TTC549 (cell line): ENCODE results near the gene NETO2.
"Not testable (repeated sequence)": the region's sequence is repeated elsewhere in the genome, so short reads cannot be mapped to it uniquely, and the experiment has no call there.

ENCODE experiments used
- FAIRE-seq: peaks from 2 replicates; lab custom pipeline; 2012; peaks lifted over from hg19 to GRCh38; lab: Jason Lieb, UNC

NETO2 gene

GRCh38 chr16:47064775-47065174 is 79.0 kb downstream of the NETO2 start:
- FAIRE-seq = no peak

GRCh38 chr16:47063011-47063724 is 80.6 kb downstream of the NETO2 start:
- no peak for FAIRE-seq

GRCh38 chr16:47061204-47061603 is 82.5 kb downstream of the NETO2 start:
- no peak for FAIRE-seq

GRCh38 chr16:47060596-47060995 is 83.1 kb downstream of the NETO2 start:
- no peak for FAIRE-seq

- FAIRE-seq = no peak
Observed at GRCh38 chr16:47059991-47060390, 83.8 kb downstream of the NETO2 start.

GRCh38 chr16:47059130-47059529 is 84.6 kb downstream of the NETO2 start:
- FAIRE-seq = not testable (repeated sequence)

- no peak for FAIRE-seq
Observed at GRCh38 chr16:47058295-47059086, 85.3 kb downstream of the NETO2 start.

GRCh38 chr16:47057630-47057993 is 86.1 kb downstream of the NETO2 start:
- no peak for FAIRE-seq

- no peak for FAIRE-seq
Observed at GRCh38 chr16:47056688-47057629, 86.8 kb downstream of the NETO2 start.

GRCh38 chr16:47056061-47056460 is 87.7 kb downstream of the NETO2 start:
- FAIRE-seq = not testable (repeated sequence)

GRCh38 chr16:47055136-47055885 is 88.4 kb downstream of the NETO2 start:
- no peak for FAIRE-seq

GRCh38 chr16:47054306-47054705 is 89.4 kb downstream of the NETO2 start:
- FAIRE-seq = no peak

GRCh38 chr16:47053895-47054294 is 89.8 kb downstream of the NETO2 start:
- no peak for FAIRE-seq

GRCh38 chr16:47052666-47053640 is 90.8 kb downstream of the NETO2 start:
- no peak for FAIRE-seq

GRCh38 chr16:47051031-47051430 is 92.7 kb downstream of the NETO2 start:
- FAIRE-seq = no peak

- FAIRE-seq = no peak
Observed at GRCh38 chr16:47049901-47050583, 93.7 kb downstream of the NETO2 start.

- no peak for FAIRE-seq
Observed at GRCh38 chr16:47047524-47048203, 96.1 kb downstream of the NETO2 start.

GRCh38 chr16:47046726-47047523 is 96.8 kb downstream of the NETO2 start:
- no peak for FAIRE-seq

GRCh38 chr16:47045459-47045858 is 98.3 kb downstream of the NETO2 start:
- FAIRE-seq = no peak
